Measurements from ENCODE around the gene HK1.

HK1 gene

GRCh38 chr10:69338547-69339450 lies 60.5 kb downstream of the HK1 start:
- Histone ChIP-seq H2BK5ac (ENCODE audit: low read length) (no peak overlapping the region), H2AFZ (ENCODE audit: low read length) (peak overlapping the region; percentile 11), H3K36me3 (replicated peaks in 1 of 2; ENCODE audit: control insufficient read depth in 2 of 2, insufficient read depth in 2 of 2, low read length in 2 of 2) (peaks cover 0 to 2% of the 10 kb centered on the region in 2 donors), H3K4me3 (ENCODE audit: low read length in 2 of 2) (no peak overlapping the region), H4K8ac (ENCODE audit: low read depth, low read length) (no peak overlapping the region), H2BK15ac (ENCODE audit: low read length) (no peak overlapping the region), H3K23ac (ENCODE audit: low read depth, low read length, poor library complexity) (no peak overlapping the region), H3K4ac (ENCODE audit: low read length) (no peak overlapping the region), H3K4me2 (ENCODE audit: insufficient read depth, low read length, poor library complexity, severe bottlenecking) (no peak overlapping the region), H3K14ac (ENCODE audit: low read length) (no peak overlapping the region), H3K27ac (replicated peaks; ENCODE audit: low read length) (no peak overlapping the region), H3K9ac (ENCODE audit: low read depth, low read length, poor library complexity) (no peak overlapping the region), H3K4me1 (ENCODE audit: control insufficient read depth in 2 of 2, insufficient read depth in 1 of 2, low read depth in 1 of 2, low read length in 2 of 2) (peaks cover 23 to 28% of the 10 kb centered on the region in 2 donors), H2BK12ac (ENCODE audit: low read length) (no peak overlapping the region), H2AK5ac (ENCODE audit: low read depth, low read length) (no peak overlapping the region), H3K27me3 (ENCODE audit: control insufficient read depth in 3 of 3, insufficient read depth in 3 of 3, low read depth in 1 of 3, low read length in 3 of 3) (no peaks in the 10 kb centered on the region), H2BK120ac (ENCODE audit: low read depth, low read length) (no peak overlapping the region), H3K18ac (ENCODE audit: low read length) (peak overlapping the region; percentile 84), H3K79me1 (ENCODE audit: low read depth, low read length) (peaks cover 8% of the 10 kb centered on the region), H4K91ac (ENCODE audit: low read depth, low read length, poor library complexity) (no peak overlapping the region), H3K9me3 (replicated peaks in 1 of 2; ENCODE audit: control insufficient read depth in 2 of 2, insufficient read depth in 1 of 2, low read depth in 1 of 2, low read length in 2 of 2) (no peaks in the 10 kb centered on the region)
- WGBS, 2 donors (ENCODE audit: extremely low coverage in 2 of 2, insufficient read length in 2 of 2, insufficient replicate concordance in 1 of 2), result no CpG with 5 or more reads among the region's 9 CpGs
- DNase-seq (ENCODE audit: low spot score), result no peak

GRCh38 chr10:69340695-69341094 lies 62.4 kb downstream of the HK1 start:
- no peak overlapping the region for H3K9ac ChIP-seq (ENCODE audit: low read depth, low read length, poor library complexity)
- H4K8ac ChIP-seq (ENCODE audit: low read depth, low read length), result no peak overlapping the region
- peaks cover 0 to 11% of the 10 kb centered on the region in 2 donors for H3K36me3 ChIP-seq (replicated peaks in 1 of 2; ENCODE audit: control insufficient read depth in 2 of 2, insufficient read depth in 2 of 2, low read length in 2 of 2)
- no peak overlapping the region for H2BK5ac ChIP-seq (ENCODE audit: low read length)
- WGBS, 2 donors (ENCODE audit: extremely low coverage in 2 of 2, insufficient read length in 2 of 2, insufficient replicate concordance in 1 of 2), result no CpG with 5 or more reads among the region's 9 CpGs
- H3K18ac ChIP-seq (ENCODE audit: low read length), result no peak overlapping the region
- no peak overlapping the region for H3K4ac ChIP-seq (ENCODE audit: low read length)
- no peak overlapping the region for H3K4me3 ChIP-seq (ENCODE audit: low read length in 2 of 2)
- H3K4me2 ChIP-seq (ENCODE audit: insufficient read depth, low read length, poor library complexity, severe bottlenecking), result no peak overlapping the region
- H2BK15ac ChIP-seq (ENCODE audit: low read length), result no peak overlapping the region
- H3K14ac ChIP-seq (ENCODE audit: low read length), result peak overlapping the region; percentile 22
- H3K27ac ChIP-seq (replicated peaks; ENCODE audit: low read length), result no peak overlapping the region
- peak overlapping the region; percentile 57 for H3K23ac ChIP-seq (ENCODE audit: low read depth, low read length, poor library complexity)
- no peaks in the 10 kb centered on the region for H3K27me3 ChIP-seq (ENCODE audit: control insufficient read depth in 3 of 3, insufficient read depth in 3 of 3, low read depth in 1 of 3, low read length in 3 of 3)
- H4K91ac ChIP-seq (ENCODE audit: low read depth, low read length, poor library complexity), result no peak overlapping the region
- DNase-seq (ENCODE audit: low spot score), result no peak
- peak overlapping the region; percentile 36 for H2BK12ac ChIP-seq (ENCODE audit: low read length)
- no peak overlapping the region for H2AK5ac ChIP-seq (ENCODE audit: low read depth, low read length)
- H2AFZ ChIP-seq (ENCODE audit: low read length), result no peak overlapping the region
- no peaks in the 10 kb centered on the region for H3K9me3 ChIP-seq (replicated peaks in 1 of 2; ENCODE audit: control insufficient read depth in 2 of 2, insufficient read depth in 1 of 2, low read depth in 1 of 2, low read length in 2 of 2)
- no peak overlapping the region for H2BK120ac ChIP-seq (ENCODE audit: low read depth, low read length)
- peaks cover 3% of the 10 kb centered on the region for H3K79me1 ChIP-seq (ENCODE audit: low read depth, low read length)
- peaks cover 19 to 31% of the 10 kb centered on the region in 2 donors for H3K4me1 ChIP-seq (ENCODE audit: control insufficient read depth in 2 of 2, insufficient read depth in 1 of 2, low read depth in 1 of 2, low read length in 2 of 2)

- no peak overlapping the region for H3K4me3 ChIP-seq (ENCODE audit: low read length in 2 of 2)
- no peaks in the 10 kb centered on the region for H3K27me3 ChIP-seq (ENCODE audit: control insufficient read depth in 3 of 3, insufficient read depth in 3 of 3, low read depth in 1 of 3, low read length in 3 of 3)
- no peak overlapping the region for H3K23ac ChIP-seq (ENCODE audit: low read depth, low read length, poor library complexity)
- no peak overlapping the region for H4K8ac ChIP-seq (ENCODE audit: low read depth, low read length)
- H2BK15ac ChIP-seq (ENCODE audit: low read length), result no peak overlapping the region
- H3K79me1 ChIP-seq (ENCODE audit: low read depth, low read length), result peaks cover 3% of the 10 kb centered on the region
- H2BK120ac ChIP-seq (ENCODE audit: low read depth, low read length), result no peak overlapping the region
- no peak overlapping the region for H3K9ac ChIP-seq (ENCODE audit: low read depth, low read length, poor library complexity)
- no peak overlapping the region for H4K91ac ChIP-seq (ENCODE audit: low read depth, low read length, poor library complexity)
- no peak for DNase-seq (ENCODE audit: low spot score)
- no peak overlapping the region for H3K4ac ChIP-seq (ENCODE audit: low read length)
- H3K14ac ChIP-seq (ENCODE audit: low read length), result no peak overlapping the region
- no peak overlapping the region for H2AFZ ChIP-seq (ENCODE audit: low read length)
- H2BK12ac ChIP-seq (ENCODE audit: low read length), result no peak overlapping the region
- no peak overlapping the region for H3K18ac ChIP-seq (ENCODE audit: low read length)
- H3K4me2 ChIP-seq (ENCODE audit: insufficient read depth, low read length, poor library complexity, severe bottlenecking), result no peak overlapping the region
- no peak overlapping the region for H2BK5ac ChIP-seq (ENCODE audit: low read length)
- no peaks in the 10 kb centered on the region for H3K9me3 ChIP-seq (replicated peaks in 1 of 2; ENCODE audit: control insufficient read depth in 2 of 2, insufficient read depth in 1 of 2, low read depth in 1 of 2, low read length in 2 of 2)
- H3K36me3 ChIP-seq (replicated peaks in 1 of 2; ENCODE audit: control insufficient read depth in 2 of 2, insufficient read depth in 2 of 2, low read length in 2 of 2), result peaks cover 0 to 11% of the 10 kb centered on the region in 2 donors
- no CpG with 5 or more reads among the region's 4 CpGs for WGBS, 2 donors (ENCODE audit: extremely low coverage in 2 of 2, insufficient read length in 2 of 2, insufficient replicate concordance in 1 of 2)
- no peak overlapping the region for H3K27ac ChIP-seq (replicated peaks; ENCODE audit: low read length)
- H2AK5ac ChIP-seq (ENCODE audit: low read depth, low read length), result no peak overlapping the region
- peaks cover 8 to 15% of the 10 kb centered on the region in 2 donors for H3K4me1 ChIP-seq (ENCODE audit: control insufficient read depth in 2 of 2, insufficient read depth in 1 of 2, low read depth in 1 of 2, low read length in 2 of 2)
Measured at GRCh38 chr10:69343905-69344304, 65.6 kb downstream of the HK1 start.

GRCh38 chr10:69344591-69345252 lies 66.4 kb downstream of the HK1 start:
- H3K79me1 ChIP-seq (ENCODE audit: low read depth, low read length), result peaks cover 3% of the 10 kb centered on the region
- H3K4me2 ChIP-seq (ENCODE audit: insufficient read depth, low read length, poor library complexity, severe bottlenecking), result no peak overlapping the region
- H3K9ac ChIP-seq (ENCODE audit: low read depth, low read length, poor library complexity), result no peak overlapping the region
- no peak overlapping the region for H4K91ac ChIP-seq (ENCODE audit: low read depth, low read length, poor library complexity)
- H2BK5ac ChIP-seq (ENCODE audit: low read length), result no peak overlapping the region
- DNase-seq (ENCODE audit: low spot score), result no peak
- H4K8ac ChIP-seq (ENCODE audit: low read depth, low read length), result no peak overlapping the region
- H3K27me3 ChIP-seq (ENCODE audit: control insufficient read depth in 3 of 3, insufficient read depth in 3 of 3, low read depth in 1 of 3, low read length in 3 of 3), result no peaks in the 10 kb centered on the region
- peaks cover 0 to 11% of the 10 kb centered on the region in 2 donors for H3K36me3 ChIP-seq (replicated peaks in 1 of 2; ENCODE audit: control insufficient read depth in 2 of 2, insufficient read depth in 2 of 2, low read length in 2 of 2)
- H3K18ac ChIP-seq (ENCODE audit: low read length), result no peak overlapping the region
- H3K27ac ChIP-seq (replicated peaks; ENCODE audit: low read length), result no peak overlapping the region
- no peak overlapping the region for H2BK12ac ChIP-seq (ENCODE audit: low read length)
- H3K4me3 ChIP-seq (ENCODE audit: low read length in 2 of 2), result no peak overlapping the region
- no peak overlapping the region for H3K23ac ChIP-seq (ENCODE audit: low read depth, low read length, poor library complexity)
- H2BK120ac ChIP-seq (ENCODE audit: low read depth, low read length), result no peak overlapping the region
- WGBS, 2 donors (ENCODE audit: extremely low coverage in 2 of 2, insufficient read length in 2 of 2, insufficient replicate concordance in 1 of 2), result no CpG with 5 or more reads among the region's 13 CpGs
- H3K4ac ChIP-seq (ENCODE audit: low read length), result no peak overlapping the region
- peaks cover 1 to 7% of the 10 kb centered on the region in 2 donors for H3K4me1 ChIP-seq (ENCODE audit: control insufficient read depth in 2 of 2, insufficient read depth in 1 of 2, low read depth in 1 of 2, low read length in 2 of 2)
- H3K9me3 ChIP-seq (replicated peaks in 1 of 2; ENCODE audit: control insufficient read depth in 2 of 2, insufficient read depth in 1 of 2, low read depth in 1 of 2, low read length in 2 of 2), result no peaks in the 10 kb centered on the region
- H2AFZ ChIP-seq (ENCODE audit: low read length), result no peak overlapping the region
- H2AK5ac ChIP-seq (ENCODE audit: low read depth, low read length), result no peak overlapping the region
- no peak overlapping the region for H3K14ac ChIP-seq (ENCODE audit: low read length)
- no peak overlapping the region for H2BK15ac ChIP-seq (ENCODE audit: low read length)

Measured in neuronal stem cell (in vitro differentiated cells).